Peyer's patch (tissue), 4 donors: ENCODE results near the gene POU6F2.

ENCODE experiments used
- CTCF ChIP-seq, 6 experiments: fragments of 450-650 bp in 4 of 6; fragments of 200-600 bp in 2 of 6; sonication (generic) in 1 of 6; IDR thresholded peaks; one replicate each; pipeline ENCODE4 v1.5.1; 2017 to 2019; ENCODE audit warnings: antibody characterized with exemption in 6 of 6, mild to moderate bottlenecking in 3 of 6, moderate library complexity in 1 of 6
- POLR2A ChIP-seq, 2 donors: fragments of 450-650 bp; IDR thresholded peaks; one replicate each; pipeline ENCODE4 v1.5.1; 2017; ENCODE audit warnings: antibody characterized with exemption in 2 of 2, mild to moderate bottlenecking in 2 of 2, moderate library complexity in 2 of 2

GRCh38 chr7:39197831-39198230, 220.1 kb downstream of the POU6F2 start:
- TF ChIP-seq CTCF (IDR thresholded peaks at IDR 0.05) (no peak), POLR2A (IDR thresholded peaks at IDR 0.05) (no peak)
